Measurements from ENCODE around the gene TMEM40. TPM values are rescaled to one million over a fixed set of nuclear protein-coding genes. Genes with fewer than 3 reads are reported as not detected.

TMEM40 gene
- total RNA-seq, 1 experiment from 2014 or later: not detected

GRCh38 chr3:12753275-12754028 lies 5.6 kb downstream of the TMEM40 start:
- DNase-seq (ENCODE audit: low spot score): no peak
- in situ Hi-C loops (cut with HindIII; ENCODE audit: low sequenced_read_pairs): no loop called here

GRCh38 chr3:12752809-12753208 lies 6.2 kb downstream of the TMEM40 start:
- DNase-seq (ENCODE audit: low spot score): no peak

GRCh38 chr3:12752102-12752501 lies 7.0 kb downstream of the TMEM40 start:
- DNase-seq (ENCODE audit: low spot score): no peak
- in situ Hi-C loops (cut with HindIII; ENCODE audit: low sequenced_read_pairs): no loop called here

More at GRCh38 chr3:12752809-12753208, 6.2 kb downstream of the TMEM40 start:
- in situ Hi-C loops (cut with HindIII; ENCODE audit: low sequenced_read_pairs): no loop called here

GRCh38 chr3:12751571-12751970 lies 7.5 kb downstream of the TMEM40 start:
- in situ Hi-C loops (cut with HindIII; ENCODE audit: low sequenced_read_pairs): no loop called here
- no peak for DNase-seq (ENCODE audit: low spot score)

GRCh38 chr3:12750658-12751071 lies 8.4 kb downstream of the TMEM40 start:
- in situ Hi-C loops (cut with HindIII; ENCODE audit: low sequenced_read_pairs): no loop called here
- DNase-seq (ENCODE audit: low spot score): peak; percentile 59

- peak; percentile 89 for DNase-seq (ENCODE audit: low spot score)
- in situ Hi-C loops (cut with HindIII; ENCODE audit: low sequenced_read_pairs): no loop called here
Observed at GRCh38 chr3:12750223-12750622, 8.8 kb downstream of the TMEM40 start.

GRCh38 chr3:12748477-12748876 lies 10.6 kb downstream of the TMEM40 start:
- DNase-seq (ENCODE audit: low spot score): no peak
- in situ Hi-C loops (cut with HindIII; ENCODE audit: low sequenced_read_pairs): no loop called here

GRCh38 chr3:12746419-12746818 lies 12.6 kb downstream of the TMEM40 start:
- in situ Hi-C loops (cut with HindIII; ENCODE audit: low sequenced_read_pairs): no loop called here
- peak; percentile 31 for DNase-seq (ENCODE audit: low spot score)

GRCh38 chr3:12744326-12744725 lies 14.7 kb downstream of the TMEM40 start:
- no peak for DNase-seq (ENCODE audit: low spot score)
- in situ Hi-C loops (cut with HindIII; ENCODE audit: low sequenced_read_pairs): no loop called here

GRCh38 chr3:12743583-12743982 lies 15.5 kb downstream of the TMEM40 start:
- no peak for DNase-seq (ENCODE audit: low spot score)
- in situ Hi-C loops (cut with HindIII; ENCODE audit: low sequenced_read_pairs): no loop called here

- in situ Hi-C loops (cut with HindIII; ENCODE audit: low sequenced_read_pairs): no loop called here
- DNase-seq (ENCODE audit: low spot score): no peak
Observed at GRCh38 chr3:12742330-12743107, 16.5 kb downstream of the TMEM40 start.

- in situ Hi-C loops (cut with HindIII; ENCODE audit: low sequenced_read_pairs): no loop called here
Observed at GRCh38 chr3:12741209-12741608, 17.9 kb downstream of the TMEM40 start.

GRCh38 chr3:12737833-12738232 lies 21.2 kb downstream of the TMEM40 start:
- no peak for DNase-seq (ENCODE audit: low spot score)
- in situ Hi-C loops (cut with HindIII; ENCODE audit: low sequenced_read_pairs): no loop called here

More at GRCh38 chr3:12741209-12741608, 17.9 kb downstream of the TMEM40 start:
- no peak for DNase-seq (ENCODE audit: low spot score)

GRCh38 chr3:12737319-12737718 lies 21.7 kb downstream of the TMEM40 start:
- no peak for DNase-seq (ENCODE audit: low spot score)
- in situ Hi-C loops (cut with HindIII; ENCODE audit: low sequenced_read_pairs): no loop called here

- in situ Hi-C loops (cut with HindIII; ENCODE audit: low sequenced_read_pairs): no loop called here
- no peak for DNase-seq (ENCODE audit: low spot score)
Observed at GRCh38 chr3:12734960-12735359, 24.1 kb downstream of the TMEM40 start.

- in situ Hi-C loops (cut with HindIII; ENCODE audit: low sequenced_read_pairs): no loop called here
- no peak for DNase-seq (ENCODE audit: low spot score)
Observed at GRCh38 chr3:12733566-12733965, 25.5 kb downstream of the TMEM40 start.

GRCh38 chr3:12730506-12731242 lies 28.4 kb downstream of the TMEM40 start:
- DNase-seq (ENCODE audit: low spot score): no peak
- in situ Hi-C loops (cut with HindIII; ENCODE audit: low sequenced_read_pairs): no loop called here

GRCh38 chr3:12729051-12729651 lies 29.9 kb downstream of the TMEM40 start:
- in situ Hi-C loops (cut with HindIII; ENCODE audit: low sequenced_read_pairs): no loop called here
- no peak for DNase-seq (ENCODE audit: low spot score)

GRCh38 chr3:12727937-12728336 lies 31.1 kb downstream of the TMEM40 start:
- no peak for DNase-seq (ENCODE audit: low spot score)
- in situ Hi-C loops (cut with HindIII; ENCODE audit: low sequenced_read_pairs): no loop called here
